ENCODE data around the gene ARMS2. TPM values are rescaled to one million over a fixed set of nuclear protein-coding genes. Genes with fewer than 3 reads are reported as not detected.

ARMS2 gene, protein sequence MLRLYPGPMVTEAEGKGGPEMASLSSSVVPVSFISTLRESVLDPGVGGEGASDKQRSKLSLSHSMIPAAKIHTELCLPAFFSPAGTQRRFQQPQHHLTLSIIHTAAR
- 0.92 TPM for total RNA-seq
- long read RNA-seq, result 0 reads

DNA sequence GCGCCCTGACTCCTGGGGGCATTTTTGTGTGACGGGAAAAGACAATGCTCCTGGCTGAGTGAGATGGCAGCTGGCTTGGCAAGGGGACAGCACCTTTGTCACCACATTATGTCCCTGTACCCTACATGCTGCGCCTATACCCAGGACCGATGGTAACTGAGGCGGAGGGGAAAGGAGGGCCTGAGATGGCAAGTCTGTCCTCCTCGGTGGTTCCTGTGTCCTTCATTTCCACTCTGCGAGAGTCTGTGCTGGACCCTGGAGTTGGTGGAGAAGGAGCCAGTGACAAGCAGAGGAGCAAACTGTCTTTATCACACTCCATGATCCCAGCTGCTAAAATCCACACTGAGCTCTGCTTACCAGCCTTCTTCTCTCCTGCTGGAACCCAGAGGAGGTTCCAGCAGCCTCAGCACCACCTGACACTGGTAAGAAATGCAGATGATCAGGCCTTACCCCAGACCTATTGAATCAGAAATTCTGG, at the start of gene ARMS2:
TSS of gene ARMS2 (plus strand) at position 51 of the 478 bp plus-strand sequence. CDS start at position 126, 75 bp downstream.
- intact Hi-C loops (cut with DNase I), result no loop called here
- no peak for DNase-seq (ENCODE audit: low spot score)

DNA sequence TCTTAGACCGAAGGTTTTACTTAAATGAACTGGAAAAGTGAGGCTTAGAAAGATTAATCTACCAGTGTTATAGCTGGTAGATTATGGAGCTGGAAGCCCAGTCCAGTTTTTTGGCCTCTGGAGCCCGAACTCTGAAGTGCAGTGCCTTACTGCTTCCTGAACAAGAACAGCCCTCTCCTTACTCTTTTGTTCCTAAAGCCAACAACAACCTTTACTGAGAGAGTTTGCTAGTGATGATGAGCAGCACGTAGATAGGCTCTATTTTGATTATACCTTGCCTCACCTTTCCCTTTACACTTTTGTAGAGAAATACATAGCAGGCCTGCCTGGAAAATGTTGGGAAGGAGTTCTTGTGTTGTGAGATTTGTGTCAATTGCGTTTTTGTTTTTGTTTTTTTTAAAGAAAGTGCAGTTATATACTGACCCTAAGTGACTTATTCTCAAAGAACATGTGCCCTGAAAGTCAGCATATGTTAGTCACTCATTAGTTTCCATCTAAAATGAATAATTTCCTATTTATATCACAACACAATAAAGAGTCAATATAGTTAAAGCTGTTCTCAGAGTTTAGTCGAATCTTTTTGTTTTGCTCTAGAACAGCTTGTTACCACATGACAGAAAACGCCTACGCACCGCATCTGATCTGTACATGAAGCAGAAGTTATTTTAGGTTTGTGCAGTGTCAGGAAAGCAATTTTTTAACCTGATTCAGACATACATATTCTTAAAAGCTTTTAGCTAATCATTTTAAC, 46.9 kb upstream of the ARMS2 start:
- DNase-seq (ENCODE audit: low spot score), result no peak
- intact Hi-C loops (cut with DNase I), result no loop called here

DNA sequence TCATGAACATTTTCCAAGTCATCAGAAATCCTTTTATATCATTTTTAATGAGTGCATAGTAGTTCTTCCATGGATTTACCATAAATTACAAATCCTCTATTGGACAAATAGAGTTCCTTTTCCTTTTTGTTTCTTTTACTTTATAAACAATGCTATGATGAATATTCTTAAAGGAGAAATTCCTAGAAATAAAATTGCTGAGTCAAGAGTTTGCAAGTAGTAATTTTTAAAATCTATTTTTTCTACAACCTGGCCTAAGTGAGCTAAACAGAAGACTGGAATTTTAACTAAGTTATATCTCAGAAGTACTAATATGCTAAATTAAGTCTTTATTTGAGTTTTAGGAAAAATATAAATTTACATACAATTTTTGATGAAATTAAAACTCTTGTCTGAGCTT, 41.1 kb upstream of the ARMS2 start:
- DNase-seq (ENCODE audit: low spot score), result no peak
- intact Hi-C loops (cut with DNase I), result no loop called here

DNA sequence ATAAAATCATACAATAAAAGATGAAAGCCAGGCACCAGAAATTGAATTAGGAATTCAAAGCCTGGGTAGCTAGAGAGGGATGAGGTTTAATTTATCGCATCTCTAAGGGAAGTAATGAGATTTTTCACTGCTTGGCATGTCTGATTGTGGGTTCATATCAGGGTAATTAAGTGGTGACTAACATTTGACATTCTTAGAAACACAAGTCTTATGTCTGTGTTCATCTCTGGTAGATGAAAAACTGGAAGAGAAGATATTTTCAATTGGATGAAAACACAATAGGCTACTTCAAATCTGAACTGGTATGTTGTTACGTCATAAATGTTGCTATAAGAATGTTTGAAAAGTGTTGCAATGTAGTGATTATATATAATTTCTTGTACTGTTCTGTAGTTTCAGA, 36.8 kb upstream of the ARMS2 start:
- intact Hi-C loops (cut with DNase I), result no loop called here
- no peak for DNase-seq (ENCODE audit: low spot score)

DNA sequence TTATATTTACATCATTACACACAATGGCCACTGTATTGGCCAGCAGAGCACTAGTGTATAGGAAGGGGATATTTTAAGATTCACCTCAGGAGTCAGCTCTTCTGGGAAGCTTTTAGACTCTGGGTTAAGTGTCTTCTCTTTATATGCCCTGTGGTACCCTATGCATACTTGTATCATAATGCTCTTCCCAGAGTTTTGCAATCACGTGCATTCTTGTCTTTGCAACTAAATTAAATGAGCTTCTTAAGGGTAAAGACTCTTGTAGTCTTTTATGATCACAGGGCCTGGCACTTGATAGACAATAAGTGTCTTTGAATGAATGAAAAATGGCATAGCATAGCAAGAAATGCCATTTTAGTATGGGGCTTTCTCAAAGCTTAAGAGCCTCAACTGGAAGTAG, 35.4 kb upstream of the ARMS2 start:
- intact Hi-C loops (cut with DNase I), result no loop called here
- no peak for DNase-seq (ENCODE audit: low spot score)

DNA sequence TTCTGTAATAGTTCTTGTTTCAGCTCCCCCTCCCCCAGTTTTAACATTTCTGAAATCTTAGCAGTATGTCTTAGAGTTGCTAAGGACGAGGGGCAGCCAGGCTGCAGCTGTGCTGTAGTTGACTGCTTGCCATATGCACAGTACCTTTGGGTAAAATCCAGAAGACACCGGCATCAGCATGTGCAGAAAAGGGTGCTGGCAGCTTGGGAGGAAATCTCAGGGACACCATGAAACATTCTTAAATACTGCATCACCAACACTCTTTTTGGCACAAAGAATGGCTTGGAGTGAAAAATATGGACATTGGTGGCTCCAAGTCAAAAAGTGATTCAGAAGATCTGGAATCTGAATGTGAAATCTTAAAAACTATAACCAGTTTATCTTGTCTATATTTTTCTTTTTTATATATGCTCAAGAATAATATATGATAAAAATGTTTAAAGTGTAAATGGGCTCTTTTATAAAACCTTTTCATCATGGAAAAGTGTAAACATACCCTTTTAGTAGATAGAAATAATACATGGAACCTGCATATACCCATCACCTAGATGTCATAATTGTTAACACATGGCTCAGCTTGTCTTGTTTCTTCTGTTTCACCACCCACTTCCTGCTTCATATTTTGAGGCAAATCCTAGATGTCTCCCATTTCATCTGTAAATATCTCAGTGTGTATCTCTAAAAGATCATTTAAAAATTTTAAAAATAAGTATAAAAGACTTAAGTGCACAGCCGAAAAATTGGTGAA, 34.4 kb upstream of the ARMS2 start:
- intact Hi-C loops (cut with DNase I), result no loop called here
- DNase-seq (ENCODE audit: low spot score), result no peak

DNA sequence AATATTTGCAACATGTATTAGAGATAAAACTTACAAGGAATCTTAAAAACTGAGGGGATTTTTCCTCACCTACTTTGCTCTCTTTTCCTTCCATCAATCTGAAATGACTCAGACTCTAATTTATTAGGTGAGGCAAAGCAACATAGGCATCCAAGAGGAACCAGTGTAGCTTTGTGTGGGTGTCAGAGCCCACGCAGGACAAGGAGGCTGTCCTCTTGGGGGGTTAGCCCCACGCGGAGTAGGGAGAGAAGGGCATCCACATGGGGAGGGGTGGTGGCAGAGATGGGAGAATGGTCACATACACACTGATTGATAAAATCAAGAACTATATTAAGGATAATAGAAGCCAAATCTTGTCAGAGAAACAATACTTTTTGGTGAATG, 33.8 kb upstream of the ARMS2 start:
- no peak for DNase-seq (ENCODE audit: low spot score)
- intact Hi-C loops (cut with DNase I), result no loop called here

DNA sequence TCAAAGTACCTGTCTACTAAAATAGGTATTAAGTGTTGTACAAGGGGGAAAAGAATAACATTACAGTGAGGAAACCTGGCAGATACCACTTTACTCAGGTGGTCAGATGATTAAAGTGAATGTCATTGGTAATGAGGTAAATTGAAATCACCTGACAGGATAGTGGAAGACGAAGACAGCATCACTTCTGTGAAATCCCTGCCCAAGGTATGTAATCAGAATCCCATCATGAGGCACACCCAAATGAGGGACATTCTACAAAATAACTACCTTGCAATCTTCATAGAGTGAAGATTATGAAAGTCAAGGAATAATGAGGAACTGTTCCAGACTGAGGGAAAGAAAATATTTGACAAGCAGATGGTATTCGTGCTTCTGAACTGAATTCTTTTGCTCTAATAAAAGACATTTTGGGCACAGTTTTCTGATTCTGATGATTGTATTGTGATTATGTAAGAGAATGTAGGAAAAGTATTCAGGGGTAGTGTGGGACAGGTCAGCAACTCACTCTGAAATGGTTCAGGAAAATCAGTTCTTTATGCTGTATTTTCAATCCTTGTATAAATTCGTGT, 33.3 kb upstream of the ARMS2 start:
- intact Hi-C loops (cut with DNase I), result no loop called here

DNA sequence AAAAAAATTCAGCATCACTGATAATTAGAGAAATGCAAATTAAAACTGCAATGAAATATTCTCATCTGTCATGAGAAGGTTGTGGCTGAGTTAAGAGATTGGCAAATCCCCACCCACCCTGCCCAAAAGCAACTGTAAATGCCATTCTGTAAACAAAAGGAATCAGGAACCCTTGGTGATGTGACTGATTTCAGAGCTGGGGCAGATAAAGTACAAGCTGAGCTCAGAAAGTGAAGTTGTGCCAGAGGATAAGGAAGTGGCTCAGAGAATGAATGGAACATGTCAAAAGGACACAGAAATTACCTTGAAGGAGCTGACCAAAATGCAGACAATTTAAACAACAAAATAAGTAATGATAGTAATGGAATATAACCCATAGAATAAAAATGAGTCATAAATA, 32.7 kb upstream of the ARMS2 start:
- intact Hi-C loops (cut with DNase I), result no loop called here
- no peak for DNase-seq (ENCODE audit: low spot score)

More for the DNA sequence above, 33.3 kb upstream of the ARMS2 start:
- DNase-seq (ENCODE audit: low spot score), result no peak

DNA sequence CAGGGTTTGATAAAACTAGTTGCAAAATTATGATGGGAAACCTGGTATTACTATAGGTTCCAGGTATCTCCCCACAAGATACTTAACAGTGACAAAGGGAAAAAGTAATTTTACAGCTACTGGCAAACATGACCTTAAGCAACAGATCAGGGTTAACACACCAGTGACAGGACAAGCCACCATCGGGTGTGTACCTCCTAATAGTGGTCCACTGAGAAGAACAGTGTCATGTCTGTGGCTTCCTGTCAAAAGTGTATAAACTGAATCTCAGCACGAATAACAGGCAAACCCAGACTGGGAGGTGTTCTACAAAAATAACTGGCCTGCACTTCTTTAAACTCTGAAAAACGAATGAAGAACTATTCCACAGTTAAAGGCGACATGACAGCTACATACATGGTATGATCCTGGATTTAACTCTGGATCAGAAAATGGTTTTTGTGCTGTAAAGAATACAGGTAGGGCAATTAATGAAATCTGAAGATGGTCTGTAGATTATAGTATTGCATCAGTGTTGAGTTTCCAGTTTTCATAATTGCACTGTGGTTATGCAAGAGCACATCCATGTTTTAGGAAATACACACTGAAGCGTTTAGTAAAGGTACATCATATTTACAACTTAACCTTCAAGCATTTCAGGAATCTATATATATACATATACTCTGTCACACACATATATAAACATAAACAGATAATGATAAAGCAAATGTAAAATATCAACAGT, 32.0 kb upstream of the ARMS2 start:
- intact Hi-C loops (cut with DNase I), result no loop called here
- no peak for DNase-seq (ENCODE audit: low spot score)

DNA sequence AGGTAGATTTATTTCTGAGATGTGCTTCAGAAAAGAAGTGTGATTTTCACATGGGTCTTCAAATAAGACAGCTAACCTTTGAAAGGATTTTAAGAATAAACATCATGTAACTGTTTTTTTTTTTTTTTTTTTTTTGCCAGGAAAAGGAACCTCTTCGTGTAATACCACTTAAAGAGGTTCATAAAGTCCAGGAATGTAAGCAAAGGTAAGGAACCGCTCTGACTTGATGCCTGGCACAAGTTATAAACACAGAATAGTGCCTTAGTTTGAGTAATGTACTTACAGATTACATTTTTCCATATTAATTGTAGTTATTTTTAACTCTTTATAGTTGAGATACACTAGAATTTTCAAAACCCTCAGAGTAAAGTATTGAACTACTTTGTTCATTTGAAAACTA, 30.4 kb upstream of the ARMS2 start:
- no peak for DNase-seq (ENCODE audit: low spot score)
- intact Hi-C loops (cut with DNase I), result no loop called here

DNA sequence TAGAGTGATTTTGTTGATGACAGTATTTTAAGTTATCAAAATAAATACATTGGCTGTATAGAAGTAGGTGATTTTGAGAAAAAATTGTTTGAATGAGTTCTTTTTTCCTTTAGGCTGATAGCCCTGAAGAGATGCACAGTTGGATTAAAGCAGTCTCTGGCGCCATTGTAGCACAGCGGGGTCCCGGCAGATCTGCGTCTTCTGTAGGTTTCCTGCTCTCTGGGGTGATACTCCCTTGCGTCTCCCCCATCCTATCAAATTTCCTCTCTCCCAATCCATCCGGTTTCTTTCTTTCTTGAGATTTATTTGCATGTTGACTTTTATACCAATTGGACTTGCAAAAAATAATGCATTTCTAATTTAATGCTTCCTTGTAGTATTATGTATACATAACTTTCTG, 27.6 kb upstream of the ARMS2 start:
- intact Hi-C loops (cut with DNase I), result no loop called here
- no peak for DNase-seq (ENCODE audit: low spot score)

DNA sequence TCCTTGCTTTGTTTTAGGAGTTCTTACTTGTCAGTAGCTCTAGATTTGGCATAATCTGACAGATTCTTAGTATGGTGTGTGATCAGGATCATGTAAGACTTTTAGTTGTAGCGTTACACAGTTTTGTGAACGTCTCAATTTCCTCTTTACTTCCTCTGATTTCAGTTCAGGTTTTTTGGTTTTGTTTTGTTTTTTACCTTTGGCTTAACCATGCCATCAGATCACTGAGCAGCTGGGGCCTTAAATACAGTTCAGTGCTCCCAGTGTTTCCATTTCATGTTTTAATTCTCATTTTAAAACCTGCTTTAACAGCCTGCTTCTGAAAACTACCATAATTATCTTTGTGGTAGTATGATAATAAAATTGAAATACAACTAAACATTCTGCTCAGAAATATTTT, 27.2 kb upstream of the ARMS2 start:
- DNase-seq (ENCODE audit: low spot score), result no peak
- intact Hi-C loops (cut with DNase I), result no loop called here

DNA sequence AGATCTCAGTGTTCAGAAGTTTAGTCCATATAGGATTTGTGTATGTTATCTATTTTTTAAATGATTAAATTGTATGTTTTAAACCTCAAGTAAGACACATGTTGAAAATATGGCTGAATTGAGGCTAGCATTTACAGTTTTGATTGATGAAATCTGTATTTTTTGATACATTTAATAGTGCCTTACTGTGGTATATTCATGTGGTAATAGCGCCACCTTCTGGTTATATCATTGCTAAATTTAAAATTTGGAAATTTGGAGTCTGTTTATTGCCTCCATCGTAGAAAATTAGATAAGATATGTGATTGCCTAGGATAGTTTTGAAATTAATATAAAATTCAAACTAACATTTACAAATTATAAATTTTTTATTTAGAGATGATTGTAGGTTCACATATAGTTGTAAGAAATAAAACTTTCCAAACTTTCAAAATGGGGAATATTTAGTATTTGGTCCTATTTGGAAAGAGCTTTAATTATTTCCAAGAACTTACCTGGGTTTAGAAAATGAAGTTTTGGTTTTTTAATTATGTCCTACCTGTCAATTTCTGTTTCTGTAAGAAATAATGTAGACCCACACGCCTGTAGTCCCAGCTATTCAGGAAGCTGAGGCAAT, 19.1 kb upstream of the ARMS2 start:
- intact Hi-C loops (cut with DNase I), result loop anchor here (1.0 to 5.0 kb wide), 2 partner anchors 132 to 137 kb away; no protein-coding TSS in a partner anchor
- DNase-seq (ENCODE audit: low spot score), result no peak

DNA sequence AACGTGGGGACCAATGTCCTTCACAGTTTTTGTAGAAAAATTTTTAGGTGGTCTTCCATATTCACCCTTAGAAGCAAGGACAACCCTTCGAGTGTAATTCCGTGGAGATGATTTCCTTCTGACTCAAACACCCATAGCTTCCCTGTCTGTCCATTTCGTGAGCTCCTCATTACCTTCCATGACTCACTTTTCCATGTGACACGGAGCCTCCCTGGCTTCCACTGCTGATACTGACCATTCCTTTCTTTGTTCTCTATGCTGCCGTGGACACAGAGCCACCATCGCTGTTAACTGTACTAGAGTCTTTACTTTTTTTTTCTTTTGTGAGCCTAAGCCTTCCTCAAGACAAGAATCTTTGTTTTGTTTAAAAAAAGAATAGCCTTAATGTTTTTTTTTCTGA, 12.5 kb upstream of the ARMS2 start:
- intact Hi-C loops (cut with DNase I), result no loop called here
- DNase-seq (ENCODE audit: low spot score), result no peak

DNA sequence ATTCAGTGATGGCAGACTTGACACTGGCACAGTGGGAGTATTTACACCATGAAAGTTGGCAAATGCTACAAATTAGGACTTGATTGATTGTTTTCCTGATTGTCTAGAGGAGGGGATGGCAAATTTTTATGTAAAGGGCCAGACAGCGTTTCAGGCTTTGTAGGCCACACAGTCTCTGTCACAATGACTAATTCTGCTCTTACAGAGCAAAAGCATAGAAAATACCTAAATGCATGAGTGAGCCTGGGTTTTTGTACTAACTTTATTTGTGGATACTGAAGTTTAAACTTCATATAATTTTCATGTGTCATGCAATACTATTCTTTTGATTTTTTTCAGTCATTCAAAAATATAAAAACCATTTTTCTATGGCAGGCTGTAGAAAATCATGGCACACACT, 9.0 kb upstream of the ARMS2 start:
- no peak for DNase-seq (ENCODE audit: low spot score)
- intact Hi-C loops (cut with DNase I), result loop anchor here (5.0 kb wide), 1 partner anchor 52 kb away; no protein-coding TSS in a partner anchor

DNA sequence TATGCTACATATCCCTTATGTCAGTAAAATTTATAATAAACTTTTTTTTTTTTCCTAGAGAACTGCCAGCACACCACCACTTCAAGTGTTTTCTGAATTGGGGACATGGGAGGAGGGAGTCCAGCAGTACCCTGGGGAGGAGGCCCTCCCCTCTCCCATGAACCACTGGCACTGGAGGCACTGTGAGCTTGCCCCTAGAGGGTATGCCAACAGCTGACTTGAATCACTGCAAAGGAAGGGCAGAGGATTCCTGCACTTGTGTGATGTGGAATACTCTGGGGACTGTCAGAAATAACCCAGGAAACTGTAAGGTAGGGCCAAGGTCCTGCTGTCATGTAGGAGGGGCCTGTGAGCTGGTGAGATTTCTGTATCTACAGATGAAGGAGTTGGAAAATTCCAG, 8.5 kb upstream of the ARMS2 start:
- intact Hi-C loops (cut with DNase I), result loop anchor here (5.0 kb wide), 1 partner anchor 51 kb away; no protein-coding TSS in a partner anchor
- no peak for DNase-seq (ENCODE audit: low spot score)

DNA sequence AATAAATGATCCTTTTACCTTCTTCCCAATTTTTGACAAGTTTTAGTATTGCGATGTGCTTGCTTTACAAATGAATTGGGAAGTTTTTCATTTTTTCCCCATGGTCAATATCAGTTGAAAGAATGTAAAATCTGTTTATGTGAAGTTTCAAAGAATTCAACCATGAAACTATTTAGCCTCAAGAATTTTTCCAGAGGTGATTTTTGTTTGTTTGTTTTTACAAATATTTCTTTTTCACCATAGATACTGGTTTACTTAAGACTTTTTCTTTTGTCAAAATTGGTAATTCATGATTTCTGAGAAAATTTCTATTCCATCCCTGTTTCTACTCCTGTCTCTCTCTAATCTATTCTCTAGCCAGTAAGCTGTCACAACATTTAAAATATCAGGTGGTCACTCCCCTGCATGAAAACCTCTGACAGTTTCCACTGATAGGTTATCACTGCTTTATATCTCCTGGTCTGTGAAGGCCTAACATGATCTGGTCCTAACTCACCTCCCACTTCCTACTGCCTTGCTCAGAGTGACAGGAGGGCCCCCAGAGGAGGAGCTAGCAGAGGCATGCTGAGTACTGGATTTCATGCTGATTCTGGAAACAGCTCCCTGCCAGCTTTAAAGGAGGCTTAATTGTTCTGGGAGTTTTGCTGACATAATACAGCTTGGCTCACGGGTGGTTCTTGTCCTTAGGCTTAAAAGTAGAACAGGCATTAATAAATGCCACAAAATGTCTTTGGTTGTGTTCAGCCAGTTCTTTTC, 7.6 kb upstream of the ARMS2 start:
- intact Hi-C loops (cut with DNase I), result loop anchor here (5.0 kb wide), 1 partner anchor 50 kb away; no protein-coding TSS in a partner anchor

More for the DNA sequence above, 7.6 kb upstream of the ARMS2 start:
- DNase-seq (ENCODE audit: low spot score), result no peak

Data from cardiac septum (tissue), 1 donor.